HG03175 (cell line): ENCODE results near the gene UBA5.
A peak's percentile ranks its signal among the peaks of the same experiment; 100 is the strongest.

ENCODE experiments used
- ATAC-seq: cut with Tn5 transposase; IDR thresholded peaks from one replicate; pipeline ENCODE4 v1.9.1; 2021; ENCODE audit warnings: mild to moderate bottlenecking, moderate library complexity; ENCODE audit not compliant: unreplicated experiment

The UBA5 gene

DNA sequence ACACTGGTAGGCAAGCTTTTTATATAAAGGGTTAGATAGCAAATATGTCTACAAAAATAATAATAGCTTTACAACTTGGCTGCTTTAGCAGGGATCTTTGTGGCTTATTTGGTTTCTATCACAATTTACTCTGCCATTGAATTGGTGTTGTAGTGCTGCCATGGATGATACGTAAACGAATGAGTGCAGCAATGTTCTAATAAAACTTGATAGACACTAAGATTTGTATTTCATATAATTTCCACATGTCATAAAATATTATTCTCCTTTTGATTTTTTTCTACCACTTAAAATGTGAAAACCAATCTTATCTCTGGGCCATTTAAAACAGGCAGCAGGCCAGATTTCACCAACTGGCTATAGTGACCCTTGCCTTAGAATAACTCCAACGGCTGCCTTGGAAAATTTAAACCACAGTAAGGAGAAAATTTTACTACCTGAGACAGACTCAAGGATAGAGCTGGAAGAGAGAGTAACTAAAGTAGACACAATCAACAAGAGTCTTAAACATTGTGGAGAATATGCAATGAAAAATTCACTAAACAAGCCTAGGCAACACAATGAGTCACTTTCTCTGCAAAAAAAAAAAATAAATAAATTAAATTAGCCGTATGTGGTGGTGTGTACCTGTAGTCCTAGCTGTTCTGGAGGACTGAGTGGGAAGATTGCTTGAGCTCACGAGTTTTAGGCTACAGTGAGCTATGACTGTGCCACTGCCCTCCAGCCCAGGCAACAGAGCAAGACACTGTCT lies 54.0 kb downstream of the UBA5 start:
- ATAC-seq: no peak

DNA sequence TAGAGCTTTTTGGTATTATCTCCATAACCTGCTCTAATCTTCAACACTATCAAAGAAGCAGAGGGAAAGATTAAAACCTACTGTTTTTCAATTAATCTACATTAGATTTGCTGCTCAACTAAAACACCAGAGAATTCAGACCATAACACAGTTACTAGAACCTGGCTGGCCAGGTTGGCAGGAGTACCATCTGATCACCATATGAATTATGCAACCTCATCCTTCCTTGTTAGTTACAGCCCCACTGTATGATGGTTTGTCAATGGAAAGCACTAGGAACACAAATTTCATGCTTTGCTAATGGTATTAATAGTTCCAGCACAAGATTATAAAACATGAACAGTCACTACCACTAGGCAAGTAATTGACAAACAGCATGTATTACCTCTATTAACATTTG lies 56.2 kb downstream of the UBA5 start:
- ATAC-seq: no peak

DNA sequence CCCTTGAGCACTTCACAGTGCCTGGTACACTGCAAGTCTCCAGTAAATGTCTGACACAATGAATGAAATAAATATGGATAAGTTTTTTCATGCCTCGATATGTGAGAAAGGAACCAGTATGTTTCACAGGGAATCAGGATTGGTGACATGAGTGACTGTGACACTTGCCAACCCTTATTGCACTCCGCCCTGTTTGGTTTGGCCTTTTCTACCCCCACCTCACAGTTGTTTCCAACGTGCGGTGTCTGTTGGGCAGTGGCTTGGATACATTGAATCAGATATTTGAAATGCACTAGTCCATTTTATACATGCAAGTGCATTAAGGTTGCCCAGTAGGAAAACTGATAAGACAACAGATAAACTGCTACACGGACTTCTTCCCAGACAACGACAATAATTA lies 60.1 kb downstream of the UBA5 start:
- no peak for ATAC-seq

DNA sequence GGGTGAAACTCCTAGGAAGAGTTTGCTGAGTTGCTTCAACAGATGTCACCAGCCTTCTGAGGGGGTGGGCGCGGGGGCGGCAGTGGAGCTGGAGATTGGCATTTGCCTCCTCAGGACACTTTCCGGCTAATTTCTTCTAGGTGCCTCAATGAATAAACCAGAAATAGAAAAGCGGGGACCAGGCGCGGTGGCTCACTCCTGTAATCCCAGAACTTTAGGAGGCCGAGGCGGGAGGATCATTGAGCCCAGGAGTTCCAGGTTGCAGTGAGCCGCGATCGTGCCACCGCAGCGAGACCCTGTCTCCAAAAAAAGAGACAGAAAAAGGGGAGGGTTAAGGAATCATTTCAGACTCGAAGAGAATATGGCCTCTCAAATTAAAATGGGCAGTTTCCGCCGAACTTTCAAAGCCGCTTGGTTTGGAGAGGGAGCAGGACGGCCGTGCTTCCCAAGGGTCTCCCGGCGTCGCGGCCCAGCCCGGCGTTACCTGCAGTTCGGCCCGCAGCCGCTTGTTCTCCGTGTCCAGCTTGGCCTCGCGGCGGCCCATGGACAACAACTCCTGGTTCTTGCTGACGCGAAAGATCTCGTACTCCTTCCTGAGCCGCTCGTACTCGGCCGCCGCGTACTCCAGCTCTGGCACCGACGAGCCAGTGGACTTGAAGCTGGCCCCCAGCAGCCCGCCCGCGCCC lies 61.5 kb downstream of the UBA5 start:
- peak; percentile 24 for ATAC-seq

DNA sequence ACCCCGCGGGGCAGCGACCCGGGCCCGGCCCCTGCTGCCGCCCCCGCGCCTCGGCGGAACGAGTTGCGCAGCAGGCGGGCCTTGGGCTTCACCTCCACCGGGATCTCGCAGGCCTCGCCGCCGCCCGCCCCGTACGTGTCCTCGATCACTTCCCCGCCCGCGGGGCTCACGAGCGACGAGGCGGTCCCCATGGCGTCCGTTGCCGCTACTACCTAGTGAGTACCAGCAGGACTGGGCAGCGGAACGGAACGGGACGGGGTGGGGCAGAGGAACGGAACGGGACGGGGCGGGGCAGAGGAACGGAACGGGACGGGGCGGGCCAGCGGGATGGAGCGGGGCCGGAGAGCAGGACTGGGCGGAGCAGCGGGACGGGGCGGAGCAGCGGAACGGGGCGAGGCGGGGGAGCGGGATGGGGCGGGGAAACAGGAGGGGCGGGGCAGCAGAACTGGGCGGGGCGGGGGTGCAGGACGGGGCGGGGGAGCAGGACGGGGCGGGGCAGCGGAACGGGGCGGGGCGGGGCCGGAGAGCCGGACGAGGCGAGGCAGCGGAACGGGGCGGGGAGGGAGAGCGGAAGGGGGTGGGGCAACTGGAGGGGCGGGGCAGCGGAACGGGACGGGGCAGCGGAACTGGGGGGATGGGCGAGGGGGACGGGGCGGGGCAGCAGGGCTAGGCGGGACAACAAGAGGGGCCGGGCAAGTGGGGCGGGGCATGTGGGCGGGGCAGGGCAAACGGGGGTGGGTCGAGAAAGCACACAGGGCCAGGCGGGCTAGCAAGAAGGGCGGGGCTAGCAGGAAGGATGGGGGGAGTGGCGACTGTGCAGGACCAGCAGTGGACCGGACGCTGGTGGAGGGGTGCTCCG lies 62.3 kb downstream of the UBA5 start, which contains the start of gene NPHP3:
NPHP3 (minus strand) TSS at position 245 of the 859 bp plus-strand sequence; CDS start at position 191, 54 bp downstream.
- peak; percentile 84 for ATAC-seq

DNA sequence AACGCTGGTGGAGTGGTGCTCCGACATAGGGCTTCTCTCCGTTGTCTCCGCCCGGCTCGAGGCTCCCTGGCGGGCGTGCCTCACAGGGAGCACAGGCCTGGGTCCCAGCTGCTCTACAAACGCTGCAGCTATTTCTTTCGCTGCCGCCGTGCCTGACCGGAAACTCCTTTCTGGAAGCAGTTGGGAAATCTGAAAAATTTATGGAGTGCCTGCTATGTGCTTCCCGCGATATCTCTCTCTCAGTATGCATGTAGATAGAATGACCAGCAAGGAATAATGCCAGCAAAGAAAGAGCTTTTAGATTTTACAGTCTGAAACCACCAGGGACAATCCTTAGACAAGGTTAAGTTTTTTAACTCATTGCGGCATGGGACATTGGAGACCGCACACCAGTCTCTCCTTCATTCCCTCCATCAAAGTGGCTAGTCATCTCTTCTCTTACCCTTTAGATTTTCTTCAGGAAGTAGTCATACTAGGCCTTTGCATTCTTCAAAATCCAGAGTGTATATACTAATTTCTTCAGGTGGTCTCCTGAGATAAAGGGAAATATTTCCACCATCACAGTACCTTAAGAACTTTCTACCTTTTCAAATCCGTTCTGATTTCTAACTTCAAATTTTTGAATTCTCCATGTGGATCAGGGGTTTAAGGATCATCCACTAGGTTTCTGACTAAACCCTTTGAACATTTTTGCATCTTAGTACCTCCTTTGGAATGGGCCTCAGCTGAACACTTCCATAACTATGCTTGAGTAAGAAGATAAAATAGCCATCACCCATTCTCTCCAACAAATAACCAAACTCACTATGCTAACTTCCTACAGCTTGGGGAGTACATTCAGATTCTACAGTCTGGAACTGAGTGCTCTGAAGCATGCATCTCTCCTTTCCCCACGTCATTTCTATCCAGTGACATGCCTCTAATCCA lies 63.2 kb downstream of the UBA5 start:
- ATAC-seq: peak; percentile 12

DNA sequence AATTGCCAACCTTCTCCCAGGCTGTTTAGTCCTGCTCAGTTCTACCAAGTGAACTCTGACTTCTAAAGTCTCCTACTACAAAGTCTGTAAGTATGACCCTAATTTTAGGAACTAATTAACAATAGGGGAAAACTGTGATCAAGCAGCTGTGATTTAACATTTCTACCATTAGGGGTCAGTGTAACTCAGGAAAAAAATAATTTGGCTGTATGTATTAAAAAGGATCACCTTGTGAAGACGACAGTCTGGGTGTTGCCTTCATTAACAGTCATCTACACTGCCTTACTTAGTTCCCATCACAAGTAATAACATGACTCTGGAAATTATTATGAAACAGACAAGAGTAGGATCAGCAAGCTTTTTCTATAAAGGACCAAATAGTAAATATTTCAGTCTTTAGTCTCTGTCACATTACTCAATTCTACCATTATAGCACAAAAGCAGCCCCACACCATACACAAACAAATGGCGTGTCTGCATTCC lies 66.3 kb downstream of the UBA5 start:
- ATAC-seq: no peak
